Esophagus muscularis mucosa (tissue), 4 donors: ENCODE data around the gene RUNX1.

Experiments
- EP300 ChIP-seq: sonication (generic); formaldehyde crosslinking; IDR thresholded peaks from one replicate; pipeline ENCODE4 v1.6.1; 2017; ENCODE audit warnings: antibody characterized with exemption
- POLR2AphosphoS5 ChIP-seq, 2 donors: sonication (generic); formaldehyde crosslinking; IDR thresholded peaks; one replicate each; pipeline ENCODE4 v1.6.1; 2017; ENCODE audit warnings: antibody characterized with exemption in 2 of 2
- TF ChIP-seq, protein P1 (sequence below), 3 experiments: fragments of 200-600 bp in 2 of 3; fragments of 450-650 bp in 1 of 3; sonication (generic) in 2 of 3; IDR thresholded peaks; one replicate each; pipeline ENCODE4 v1.5.1; 2017 to 2019; ENCODE audit warnings: antibody characterized with exemption in 3 of 3, mild to moderate bottlenecking in 2 of 3, moderate library complexity in 1 of 3

DNA sequence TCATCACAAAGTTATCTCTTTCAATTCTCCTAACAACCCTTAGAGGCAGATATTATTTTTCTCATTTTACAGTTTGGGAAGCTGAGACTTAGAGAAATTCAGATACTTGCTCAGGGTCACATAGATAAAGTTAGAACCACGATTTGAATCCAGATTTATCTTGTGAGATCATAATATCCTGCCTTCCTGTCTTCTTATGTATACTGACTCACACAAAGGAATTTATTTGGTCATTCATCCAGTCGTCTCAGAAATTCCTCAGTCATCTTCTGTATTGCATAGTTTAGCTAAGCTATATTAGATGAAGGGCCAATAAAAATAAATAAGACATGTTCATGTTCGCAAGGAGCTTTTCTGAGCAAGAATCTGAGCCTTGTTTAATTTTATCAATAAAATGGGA lies 35.8 kb upstream of the RUNX1 start:
- TF ChIP-seq, protein P1, sequence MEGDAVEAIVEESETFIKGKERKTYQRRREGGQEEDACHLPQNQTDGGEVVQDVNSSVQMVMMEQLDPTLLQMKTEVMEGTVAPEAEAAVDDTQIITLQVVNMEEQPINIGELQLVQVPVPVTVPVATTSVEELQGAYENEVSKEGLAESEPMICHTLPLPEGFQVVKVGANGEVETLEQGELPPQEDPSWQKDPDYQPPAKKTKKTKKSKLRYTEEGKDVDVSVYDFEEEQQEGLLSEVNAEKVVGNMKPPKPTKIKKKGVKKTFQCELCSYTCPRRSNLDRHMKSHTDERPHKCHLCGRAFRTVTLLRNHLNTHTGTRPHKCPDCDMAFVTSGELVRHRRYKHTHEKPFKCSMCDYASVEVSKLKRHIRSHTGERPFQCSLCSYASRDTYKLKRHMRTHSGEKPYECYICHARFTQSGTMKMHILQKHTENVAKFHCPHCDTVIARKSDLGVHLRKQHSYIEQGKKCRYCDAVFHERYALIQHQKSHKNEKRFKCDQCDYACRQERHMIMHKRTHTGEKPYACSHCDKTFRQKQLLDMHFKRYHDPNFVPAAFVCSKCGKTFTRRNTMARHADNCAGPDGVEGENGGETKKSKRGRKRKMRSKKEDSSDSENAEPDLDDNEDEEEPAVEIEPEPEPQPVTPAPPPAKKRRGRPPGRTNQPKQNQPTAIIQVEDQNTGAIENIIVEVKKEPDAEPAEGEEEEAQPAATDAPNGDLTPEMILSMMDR (IDR thresholded peaks at IDR 0.05): no peak
- TF ChIP-seq POLR2AphosphoS5 (IDR thresholded peaks at IDR 0.05) (no peak), EP300 (no peak)
